ENCODE data around the gene ANKRD39. TPM values are rescaled to one million over a fixed set of nuclear protein-coding genes. Genes with fewer than 3 reads are reported as not detected.
A peak's percentile ranks its signal among the peaks of the same experiment; 100 is the strongest.

Gene ANKRD39
- total and polyA plus RNA-seq, 2 experiments from 2014 or later, result 17.5 to 32.0 TPM

GRCh38 chr2:96895032-96895745 lies 37.4 kb upstream of the ANKRD39 start:
- H4K20me1 ChIP-seq (replicated peaks; ENCODE audit: insufficient read depth), result no peaks in the 10 kb centered on the region
- peak overlapping the region; percentile 61 for H2AFZ ChIP-seq
- no peak overlapping the region for H3K27ac ChIP-seq (ENCODE audit: low read depth)
- H3K4me2 ChIP-seq, result peak overlapping the region; percentile 38; the same call in 1 of the 2 replicates
- no peaks in the 10 kb centered on the region for H3F3A ChIP-seq (replicated peaks; ENCODE audit: low read depth)
- peaks cover 10% of the 10 kb centered on the region for H3K4me1 ChIP-seq (ENCODE audit: insufficient read depth)
- H3K36me3 Mint-ChIP-seq (ENCODE audit: low read depth), result no peaks in the 10 kb centered on the region
- H3K9me2 ChIP-seq (ENCODE audit: insufficient read depth), result no peaks in the 10 kb centered on the region
- peaks cover 16% of the 10 kb centered on the region for H3K27me3 Mint-ChIP-seq (ENCODE audit: insufficient read depth, low read depth, poor library complexity)
- H3K27me3 ChIP-seq (ENCODE audit: insufficient read depth), result no peaks in the 10 kb centered on the region
- TF ChIP-seq STAT1 (IDR thresholded peaks at IDR 0.05; ENCODE audit: unreplicated experiment), result no peak
- TF ChIP-seq JUNB (IDR thresholded peaks at IDR 0.05; ENCODE audit: unreplicated experiment), result no peak
- TF ChIP-seq, protein P1, sequence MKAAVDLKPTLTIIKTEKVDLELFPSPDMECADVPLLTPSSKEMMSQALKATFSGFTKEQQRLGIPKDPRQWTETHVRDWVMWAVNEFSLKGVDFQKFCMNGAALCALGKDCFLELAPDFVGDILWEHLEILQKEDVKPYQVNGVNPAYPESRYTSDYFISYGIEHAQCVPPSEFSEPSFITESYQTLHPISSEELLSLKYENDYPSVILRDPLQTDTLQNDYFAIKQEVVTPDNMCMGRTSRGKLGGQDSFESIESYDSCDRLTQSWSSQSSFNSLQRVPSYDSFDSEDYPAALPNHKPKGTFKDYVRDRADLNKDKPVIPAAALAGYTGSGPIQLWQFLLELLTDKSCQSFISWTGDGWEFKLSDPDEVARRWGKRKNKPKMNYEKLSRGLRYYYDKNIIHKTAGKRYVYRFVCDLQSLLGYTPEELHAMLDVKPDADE (IDR thresholded peaks at IDR 0.05), result no peak
- TF ChIP-seq ZNF114 (CRISPR knock-in tag; IDR thresholded peaks at IDR 0.05), result no peak
- no peak for TF ChIP-seq REST (IDR thresholded peaks at IDR 0.05; ENCODE audit: unreplicated experiment)
- no peak for TF ChIP-seq CREB1 (CRISPR knock-in tag; IDR thresholded peaks at IDR 0.05; ENCODE audit: low read depth)
- peak; percentile 45 for ATAC-seq
- H3K9me3 Mint-ChIP-seq, result no peaks in the 10 kb centered on the region
- no peak for DNase-seq (ENCODE audit: low spot score)
- no peaks in the 10 kb centered on the region for H3K36me3 ChIP-seq (ENCODE audit: insufficient read depth)
- no peak overlapping the region for H3K4me3 ChIP-seq
- no peak overlapping the region for H3K27ac Mint-ChIP-seq
- peaks cover 27% of the 10 kb centered on the region for H3K4me1 Mint-ChIP-seq
- H3K4me3 Mint-ChIP-seq, result no peak overlapping the region
- no peaks in the 10 kb centered on the region for H3K79me2 ChIP-seq (replicated peaks; ENCODE audit: insufficient read depth)

GRCh38 chr2:96894151-96894531 lies 36.3 kb upstream of the ANKRD39 start:
- Mint-ChIP-seq H3K9me3 (no peaks in the 10 kb centered on the region), H3K4me1 (peaks cover 28% of the 10 kb centered on the region), H3K27ac (no peak overlapping the region), H3K4me3 (no peak overlapping the region), H3K36me3 (ENCODE audit: low read depth) (no peaks in the 10 kb centered on the region), H3K27me3 (ENCODE audit: insufficient read depth, low read depth, poor library complexity) (peaks cover 14% of the 10 kb centered on the region)
- no peak overlapping the region for H2AFZ ChIP-seq
- DNase-seq (ENCODE audit: low spot score) (no peak), ATAC-seq (no peak)
- H3F3A ChIP-seq (replicated peaks; ENCODE audit: low read depth), result no peaks in the 10 kb centered on the region
- no peaks in the 10 kb centered on the region for H3K36me3 ChIP-seq (ENCODE audit: insufficient read depth)
- no peaks in the 10 kb centered on the region for H4K20me1 ChIP-seq (replicated peaks; ENCODE audit: insufficient read depth)
- TF ChIP-seq CREB1 (CRISPR knock-in tag; IDR thresholded peaks at IDR 0.05; ENCODE audit: low read depth) (no peak), JUNB (IDR thresholded peaks at IDR 0.05; ENCODE audit: unreplicated experiment) (no peak), STAT1 (IDR thresholded peaks at IDR 0.05; ENCODE audit: unreplicated experiment) (no peak)
- H3K27me3 ChIP-seq (ENCODE audit: insufficient read depth), result no peaks in the 10 kb centered on the region
- peaks cover 10% of the 10 kb centered on the region for H3K4me1 ChIP-seq (ENCODE audit: insufficient read depth)
- no peaks in the 10 kb centered on the region for H3K79me2 ChIP-seq (replicated peaks; ENCODE audit: insufficient read depth)
- H3K27ac ChIP-seq (ENCODE audit: low read depth), result no peak overlapping the region
- H3K9me2 ChIP-seq (ENCODE audit: insufficient read depth), result no peaks in the 10 kb centered on the region
- no peak overlapping the region for H3K4me2 ChIP-seq
- H3K4me3 ChIP-seq, result no peak overlapping the region

Measured in GM23338 (cell line).